HepG2 (cell line): ENCODE measurements around the gene AANAT. TPM values are rescaled to one million over a fixed set of nuclear protein-coding genes. Genes with fewer than 3 reads are reported as not detected.

Experiments
- ELF4 ChIP-seq: sonication (generic); formaldehyde crosslinking; IDR thresholded peaks from 2 replicates; pipeline ENCODE4 v1.5.0; 2020; ENCODE audit warnings: missing genetic modification reagents, mild to moderate bottlenecking, moderate library complexity, borderline replicate concordance
- HBP1 ChIP-seq: IDR thresholded peaks from 2 replicates; pipeline ENCODE4 v1.6.1; 2016; ENCODE audit warnings: low read depth, control low read depth
- JUN ChIP-seq: sonication (generic); formaldehyde crosslinking; IDR thresholded peaks from 2 replicates; pipeline ENCODE4 v1.4.0; 2020; ENCODE audit warnings: mild to moderate bottlenecking, missing genetic modification reagents
- MIXL1 ChIP-seq: IDR thresholded peaks from 2 replicates; pipeline ENCODE4 v1.6.1; 2016
- PHB2 ChIP-seq: fragments of 450-650 bp; IDR thresholded peaks from 2 replicates; pipeline ENCODE4 v1.6.1; 2018; ENCODE audit not compliant: partially characterized antibody
- RARG ChIP-seq: sonication (generic); formaldehyde crosslinking; IDR thresholded peaks from 2 replicates; pipeline ENCODE4 v1.4.0; 2020; ENCODE audit warnings: low read depth, mild to moderate bottlenecking, missing genetic modification reagents
- SP5 ChIP-seq: IDR thresholded peaks from 2 replicates; pipeline ENCODE4 v1.6.1; 2016; ENCODE audit warnings: low read depth, borderline replicate concordance
- SRSF9 ChIP-seq: fragments of 200-400 bp; formaldehyde crosslinking; IDR thresholded peaks from 2 replicates; pipeline ENCODE4 v1.6.1; 2018; ENCODE audit warnings: borderline replicate concordance, mild to moderate bottlenecking, low read depth, low read length; ENCODE audit not compliant: insufficient read depth, poor library complexity, severe bottlenecking
- TIGD3 ChIP-seq: sonication (generic); formaldehyde crosslinking; IDR thresholded peaks from 2 replicates; pipeline ENCODE4 v1.5.1; 2020; ENCODE audit warnings: mild to moderate bottlenecking, missing genetic modification reagents, borderline replicate concordance
- TP53 ChIP-seq: sonication (generic); formaldehyde crosslinking; conservative IDR thresholded peaks from 2 replicates; pipeline ENCODE4 v1.4.0; 2020; ENCODE audit warnings: missing genetic modification reagents
- TRIM22 ChIP-seq: fragments of 450-650 bp; IDR thresholded peaks from 2 replicates; pipeline ENCODE4 v1.6.1; 2017
- XRCC5 ChIP-seq: fragments of 200-400 bp; formaldehyde crosslinking; optimal IDR thresholded peaks from 2 replicates; pipeline ENCODE3; 2017; ENCODE audit warnings: mild to moderate bottlenecking, low read length
- ZNF34 ChIP-seq: sonication (generic); formaldehyde crosslinking; IDR thresholded peaks from 2 replicates; pipeline ENCODE4 v1.4.0; 2020; ENCODE audit warnings: mild to moderate bottlenecking, missing genetic modification reagents, borderline replicate concordance
- ZNF557 ChIP-seq: sonication (generic); formaldehyde crosslinking; IDR thresholded peaks from 2 replicates; pipeline ENCODE4 v1.4.0; 2020; ENCODE audit warnings: missing genetic modification reagents
- ZNF574 ChIP-seq: sonication (generic); formaldehyde crosslinking; IDR thresholded peaks from 2 replicates; pipeline ENCODE4 v1.4.0; 2020; ENCODE audit warnings: missing genetic modification reagents
- ZNF737 ChIP-seq: sonication (generic); formaldehyde crosslinking; IDR thresholded peaks from 2 replicates; pipeline ENCODE4 v1.5.0; 2020; ENCODE audit warnings: missing genetic modification reagents, mild to moderate bottlenecking, borderline replicate concordance
- ZNF792 ChIP-seq: IDR thresholded peaks from 2 replicates; pipeline ENCODE4 v1.6.1; 2016
- polyA plus RNA-seq, 8 experiments: library from polyadenylated mRNA; depleted of rRNA in 3 of 8; stranded (reverse) in 7 of 8; unstranded in 1 of 8; fragments of >200 nt; fragmentation: Illumina TruSeq in 4 of 8; extraction: Trizol in 4 of 8; gene quantifications; 2 replicates each; pipeline versions ENCODE4 v1.2.1 to v1.2.3, GENCODE V29; 2011 to 2016; ENCODE audit warnings: low read depth in 4 of 8, missing spikeins in 1 of 8, mixed read lengths in 1 of 8; ENCODE audit not compliant: insufficient read depth in 1 of 8
- total RNA-seq, 5 experiments: library from RNA; depleted of rRNA; stranded (reverse); fragments of >200 nt; fragmentation: Illumina TruSeq; extraction: Trizol; gene quantifications; 2 replicates each; pipeline ENCODE4 v1.2.3, GENCODE V29; 2016; ENCODE audit warnings: low read depth in 1 of 5

Gene AANAT
- total and polyA plus RNA-seq, 2 of the 13 experiments (the other 11 are each of a cell fraction or from before 2014, with no cell fraction given), result 0.07 TPM; not detected in 1

- TF ChIP-seq ZNF792 (CRISPR knock-in tag) (peak; percentile 3; the same call in 1 of the 2 replicates), TRIM22 (no peak), HBP1 (CRISPR knock-in tag) (peak; percentile 22; the same call in 1 of the 2 replicates), ELF4 (CRISPR knock-in tag) (no peak), RARG (CRISPR knock-in tag) (0 out of 2 replicates have a peak, but pooled peaks have one; percentile 50), ZNF34 (CRISPR knock-in tag) (no peak), XRCC5 (peak; percentile 52), SP5 (CRISPR knock-in tag) (peak; percentile 71), MIXL1 (CRISPR knock-in tag) (0 out of 2 replicates have a peak, but pooled peaks have one; percentile 8), SRSF9 (no peak), TIGD3 (CRISPR knock-in tag) (0 out of 2 replicates have a peak, but pooled peaks have one; percentile 15), PHB2 (no peak), ZNF557 (CRISPR knock-in tag) (no peak), JUN (CRISPR knock-in tag) (no peak), ZNF574 (CRISPR knock-in tag) (peak; percentile 81), TP53 (CRISPR knock-in tag) (no peak), ZNF737 (CRISPR knock-in tag) (no peak)
These were observed 33.8 kb downstream of the AANAT start, which contains the start of gene RHBDF2 (continued) for GRCh38 chr17:76501018-76501826.
